GM18867 (cell line): ENCODE data around the gene RFX3.

Source experiments
- ATAC-seq: cut with Tn5 transposase; IDR thresholded peaks from one replicate; pipeline ENCODE4 v1.9.1; 2021; ENCODE audit warnings: mild to moderate bottlenecking, moderate library complexity; ENCODE audit not compliant: unreplicated experiment

RFX3 gene

GRCh38 chr9:3240656-3241268, 285.0 kb downstream of the RFX3 start:
- peak; percentile 94 for ATAC-seq

- ATAC-seq: no peak
These were observed 286.6 kb downstream of the RFX3 start for GRCh38 chr9:3239240-3239639.

- no peak for ATAC-seq
These were observed 287.6 kb downstream of the RFX3 start for GRCh38 chr9:3238236-3238635.

- no peak for ATAC-seq
These were observed 288.7 kb downstream of the RFX3 start for GRCh38 chr9:3237121-3237520.

- no peak for ATAC-seq
These were observed 290.3 kb downstream of the RFX3 start for GRCh38 chr9:3235497-3235896.

GRCh38 chr9:3224931-3225330, 300.9 kb downstream of the RFX3 start:
- no peak for ATAC-seq

GRCh38 chr9:3215658-3216057, 310.1 kb downstream of the RFX3 start:
- ATAC-seq: no peak

GRCh38 chr9:3214741-3215140, 311.1 kb downstream of the RFX3 start:
- no peak for ATAC-seq

- ATAC-seq: no peak
These were observed 320.2 kb downstream of the RFX3 start for GRCh38 chr9:3205421-3206095.

- ATAC-seq: no peak
These were observed 325.4 kb downstream of the RFX3 start for GRCh38 chr9:3200331-3200774.

- no peak for ATAC-seq
These were observed 332.0 kb downstream of the RFX3 start for GRCh38 chr9:3193791-3194190.

GRCh38 chr9:3191715-3192114, 334.1 kb downstream of the RFX3 start:
- ATAC-seq: no peak

GRCh38 chr9:3189113-3189861, 336.5 kb downstream of the RFX3 start:
- ATAC-seq: no peak

- ATAC-seq: no peak
These were observed 339.1 kb downstream of the RFX3 start for GRCh38 chr9:3186751-3187150.

GRCh38 chr9:3181049-3181953, 344.5 kb downstream of the RFX3 start:
- ATAC-seq: peak; percentile 86

- ATAC-seq: no peak
These were observed 345.1 kb downstream of the RFX3 start for GRCh38 chr9:3180696-3181048.

GRCh38 chr9:3179711-3180110, 346.1 kb downstream of the RFX3 start:
- ATAC-seq: no peak

- ATAC-seq: no peak
These were observed 347.9 kb downstream of the RFX3 start for GRCh38 chr9:3177936-3178335.

- ATAC-seq: no peak
These were observed 348.5 kb downstream of the RFX3 start for GRCh38 chr9:3177146-3177761.

- no peak for ATAC-seq
These were observed 352.4 kb downstream of the RFX3 start for GRCh38 chr9:3173374-3173773.

- no peak for ATAC-seq
These were observed 355.0 kb downstream of the RFX3 start for GRCh38 chr9:3170819-3171218.
